Subcutaneous preadipocyte (primary cell): ENCODE results near the gene PCDHGB1. TPM values are rescaled to one million over a fixed set of nuclear protein-coding genes. Genes with fewer than 3 reads are reported as not detected.

Experiments used
- total RNA-seq: library from RNA; depleted of rRNA; stranded (reverse); fragments of >200 nt; gene quantifications from 2 replicates; pipeline ENCODE4 v1.2.3, GENCODE V29; 2012

The PCDHGB1 gene
- total RNA-seq, 1 donor = 0.73 TPM

GRCh38 chr5:141397756-141398551 is 48.1 kb downstream of the PCDHGB1 start, which contains the start of gene PCDHGB5:
PCDHGB5 (plus strand) TSS chr5:141397947; CDS start chr5:141398128, 181 bp downstream.

Other genes starting within 250 kb of the PCDHGB1 start
- gene PCDHB3, start 249.6 kb upstream of the PCDHGB1 start, total RNA-seq = 0.20 and 0.73 TPM in 2 replicates
- 0.37 TPM in 1 of 2 replicates, not detected in the other for gene PCDHB4, start 228.3 kb upstream of the PCDHGB1 start, total RNA-seq
- under 0.01 and 0.20 TPM in 2 replicates for gene PCDHB5, start 214.9 kb upstream of the PCDHGB1 start, total RNA-seq
- gene PCDHB6, start 200.0 kb upstream of the PCDHGB1 start, total RNA-seq = under 0.01 TPM in 2 replicates
- 0.37 TPM in 1 of 2 replicates, not detected in the other for gene PCDHB7, start 177.5 kb upstream of the PCDHGB1 start, total RNA-seq
- under 0.01 TPM in 2 replicates for gene PCDHB8, start 172.3 kb upstream of the PCDHGB1 start, total RNA-seq
- 0.20 and 0.37 TPM in 2 replicates for gene PCDHB16, start 167.7 kb upstream of the PCDHGB1 start, total RNA-seq
- under 0.01 TPM in 2 replicates for gene PCDHB9, start 162.9 kb upstream of the PCDHGB1 start, total RNA-seq
- gene PCDHB10, start 157.7 kb upstream of the PCDHGB1 start, total RNA-seq = under 0.01 TPM in 2 replicates
- 0.37 TPM in 1 of 2 replicates, not detected in the other for gene PCDHB11, start 150.5 kb upstream of the PCDHGB1 start, total RNA-seq
- gene PCDHB12, start 141.4 kb upstream of the PCDHGB1 start, total RNA-seq = not detected in 2 replicates
- gene PCDHB13, start 136.2 kb upstream of the PCDHGB1 start, total RNA-seq = under 0.01 TPM in 2 replicates
- gene PCDHB14, start 126.8 kb upstream of the PCDHGB1 start, total RNA-seq = under 0.01 and 0.20 TPM in 2 replicates
- gene PCDHB15, start 104.7 kb upstream of the PCDHGB1 start, total RNA-seq = under 0.01 TPM in 1 of 2 replicates, not detected in the other
- gene SLC25A2, start 46.0 kb upstream of the PCDHGB1 start, total RNA-seq = 0.37 and 0.39 TPM in 2 replicates
- 33.1 and 40.5 TPM in 2 replicates for gene TAF7, start 29.3 kb upstream of the PCDHGB1 start, total RNA-seq
- 0.37 and 0.59 TPM in 2 replicates for gene PCDHGA1, start 19.6 kb upstream of the PCDHGB1 start, total RNA-seq
- 1.4 and 1.5 TPM in 2 replicates for gene PCDHGA2, start 11.3 kb upstream of the PCDHGB1 start, total RNA-seq
- 0.73 and 1.2 TPM in 2 replicates for gene PCDHGA3, start 6.3 kb upstream of the PCDHGB1 start, total RNA-seq
- 1.5 and 3.5 TPM in 2 replicates for gene PCDHGA4, start 4.9 kb downstream of the PCDHGB1 start, total RNA-seq
- gene PCDHGB2, start 9.9 kb downstream of the PCDHGB1 start, total RNA-seq = 1.1 and 2.0 TPM in 2 replicates
- gene PCDHGA5, start 14.1 kb downstream of the PCDHGB1 start, total RNA-seq = 0.73 and 1.2 TPM in 2 replicates
- gene PCDHGB3, start 20.1 kb downstream of the PCDHGB1 start, total RNA-seq = 2.2 and 2.9 TPM in 2 replicates
- gene PCDHGA6, start 23.8 kb downstream of the PCDHGB1 start, total RNA-seq = 2.2 and 2.9 TPM in 2 replicates
- gene PCDHGA7, start 32.6 kb downstream of the PCDHGB1 start, total RNA-seq = 1.8 and 2.5 TPM in 2 replicates
- gene PCDHGB4, start 37.6 kb downstream of the PCDHGB1 start, total RNA-seq = 5.9 and 8.8 TPM in 2 replicates
- 1.5 and 1.8 TPM in 2 replicates for gene PCDHGA8, start 42.5 kb downstream of the PCDHGB1 start, total RNA-seq
- gene PCDHGB5, start 47.8 kb downstream of the PCDHGB1 start, total RNA-seq = 8.8 and 12.1 TPM in 2 replicates
- gene PCDHGA9, start 52.7 kb downstream of the PCDHGB1 start, total RNA-seq = 2.9 and 4.3 TPM in 2 replicates
- gene PCDHGB6, start 57.9 kb downstream of the PCDHGB1 start, total RNA-seq = 2.5 and 2.6 TPM in 2 replicates
- 6.8 and 7.7 TPM in 2 replicates for gene PCDHGA10, start 62.9 kb downstream of the PCDHGB1 start, total RNA-seq
- gene PCDHGB7, start 67.6 kb downstream of the PCDHGB1 start, total RNA-seq = 5.9 and 6.6 TPM in 2 replicates
- 11.8 and 13.9 TPM in 2 replicates for gene PCDHGA11, start 71.0 kb downstream of the PCDHGB1 start, total RNA-seq
- 19.2 and 22.4 TPM in 2 replicates for gene PCDHGA12, start 80.4 kb downstream of the PCDHGB1 start, total RNA-seq
- 50.2 and 61.0 TPM in 2 replicates for gene PCDHGC3, start 125.9 kb downstream of the PCDHGB1 start, total RNA-seq
- gene PCDHGC4, start 134.9 kb downstream of the PCDHGB1 start, total RNA-seq = 2.2 and 2.7 TPM in 2 replicates
- 2.2 and 2.9 TPM in 2 replicates for gene PCDHGC5, start 139.0 kb downstream of the PCDHGB1 start, total RNA-seq